HG03095 (cell line): Measurements from ENCODE around the gene FNDC11.
"Not testable (repeated sequence)": the region's sequence is repeated elsewhere in the genome, so short reads cannot be mapped to it uniquely, and the experiment has no call there.

Source experiments
- ATAC-seq: cut with Tn5 transposase; IDR thresholded peaks from one replicate; pipeline ENCODE4 v1.9.1; 2021; ENCODE audit warnings: moderate library complexity; ENCODE audit not compliant: unreplicated experiment

Gene FNDC11, protein sequence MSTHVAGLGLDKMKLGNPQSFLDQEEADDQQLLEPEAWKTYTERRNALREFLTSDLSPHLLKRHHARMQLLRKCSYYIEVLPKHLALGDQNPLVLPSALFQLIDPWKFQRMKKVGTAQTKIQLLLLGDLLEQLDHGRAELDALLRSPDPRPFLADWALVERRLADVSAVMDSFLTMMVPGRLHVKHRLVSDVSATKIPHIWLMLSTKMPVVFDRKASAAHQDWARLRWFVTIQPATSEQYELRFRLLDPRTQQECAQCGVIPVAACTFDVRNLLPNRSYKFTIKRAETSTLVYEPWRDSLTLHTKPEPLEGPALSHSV

DNA sequence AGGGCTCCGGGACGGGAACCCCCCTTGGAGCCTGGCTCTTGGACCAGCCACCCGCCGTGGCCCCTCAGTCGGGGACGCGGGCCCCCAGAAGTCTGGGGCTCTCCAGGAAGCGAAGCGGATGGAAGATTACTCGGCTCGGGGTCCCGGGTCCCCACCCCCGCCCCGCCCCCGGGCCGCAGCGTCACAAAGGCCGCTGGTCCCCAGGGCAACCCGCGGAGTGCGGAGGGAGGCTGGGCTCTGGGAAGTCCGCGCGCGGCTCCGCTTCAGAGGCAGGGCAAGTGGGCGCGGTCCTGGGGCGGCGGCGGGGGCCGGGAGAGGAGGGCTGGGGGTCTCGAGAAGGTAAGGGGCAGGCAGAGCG, at the start of gene FNDC11:
Gene FNDC11 (plus strand): TSS at position 227 of the 358 bp plus-strand sequence. CDS start 1,505 bp downstream, outside the sequence.
- no peak for ATAC-seq

GRCh38 chr20:63504642-63505041, 49.3 kb upstream of the FNDC11 start:
- ATAC-seq = no peak

DNA sequence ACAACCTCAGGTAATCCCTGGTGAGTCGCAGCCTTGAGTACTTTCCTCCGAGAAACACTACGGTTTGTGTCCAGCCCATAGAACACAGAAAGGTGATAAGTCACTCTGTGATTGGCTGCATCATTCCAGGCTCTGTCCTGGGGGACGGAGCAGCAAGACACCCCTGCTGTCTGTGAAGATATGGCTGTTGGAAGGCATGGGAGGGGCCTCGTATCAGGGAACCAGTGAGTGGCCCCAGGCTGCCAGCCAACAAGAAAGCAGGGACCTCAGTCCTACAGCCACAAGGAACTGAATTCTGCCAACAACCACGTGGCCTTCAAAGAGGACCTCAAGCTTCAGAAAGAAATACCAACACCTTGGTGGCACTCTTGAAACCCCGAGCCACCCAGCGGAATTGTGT, 48.7 kb upstream of the FNDC11 start:
- ATAC-seq = no peak

- no peak for ATAC-seq
These were observed 48.2 kb upstream of the FNDC11 start for GRCh38 chr20:63505723-63506122.

GRCh38 chr20:63507083-63507743, 46.7 kb upstream of the FNDC11 start:
- no peak for ATAC-seq

DNA sequence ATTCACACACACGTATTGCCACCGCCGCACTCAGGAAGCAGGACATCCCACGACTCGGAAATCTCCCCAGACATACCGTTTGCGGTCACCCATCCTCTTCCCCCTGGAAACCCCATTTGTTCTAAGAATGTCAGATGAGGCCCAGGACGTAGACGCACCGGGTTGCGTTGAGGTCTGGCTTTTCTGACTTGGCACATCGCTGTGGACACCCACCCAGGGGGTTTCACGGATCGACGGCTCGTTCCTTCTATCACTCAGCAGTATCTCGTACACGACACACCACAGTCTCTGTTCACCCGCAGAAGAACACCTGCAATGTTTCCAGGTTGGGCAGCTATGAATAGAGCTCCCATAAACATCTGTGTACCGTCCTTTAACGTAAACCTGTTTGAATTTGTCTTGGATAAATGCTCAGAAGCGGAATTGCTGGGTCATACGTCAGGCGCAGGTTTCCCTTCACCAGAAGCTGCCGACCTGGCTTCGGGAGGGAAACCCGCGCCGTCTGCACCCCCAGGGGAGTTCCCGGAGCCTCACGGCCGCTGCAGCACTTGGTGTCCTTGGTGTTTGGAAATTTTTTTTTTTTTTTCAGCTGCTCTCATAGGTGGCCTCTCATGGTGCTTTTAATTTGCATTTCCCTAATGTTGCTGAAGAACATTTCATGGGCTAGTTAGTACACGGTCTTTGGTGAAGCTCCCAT, 45.7 kb upstream of the FNDC11 start:
- ATAC-seq = no peak

- ATAC-seq = no peak
These were observed 44.8 kb upstream of the FNDC11 start for GRCh38 chr20:63509088-63509564.

- no peak for ATAC-seq
These were observed 40.8 kb upstream of the FNDC11 start for GRCh38 chr20:63513207-63513606.

- not testable (repeated sequence) for ATAC-seq
These were observed 39.4 kb upstream of the FNDC11 start for GRCh38 chr20:63514520-63514919.

GRCh38 chr20:63517376-63518309, 36.3 kb upstream of the FNDC11 start:
- no peak for ATAC-seq

DNA sequence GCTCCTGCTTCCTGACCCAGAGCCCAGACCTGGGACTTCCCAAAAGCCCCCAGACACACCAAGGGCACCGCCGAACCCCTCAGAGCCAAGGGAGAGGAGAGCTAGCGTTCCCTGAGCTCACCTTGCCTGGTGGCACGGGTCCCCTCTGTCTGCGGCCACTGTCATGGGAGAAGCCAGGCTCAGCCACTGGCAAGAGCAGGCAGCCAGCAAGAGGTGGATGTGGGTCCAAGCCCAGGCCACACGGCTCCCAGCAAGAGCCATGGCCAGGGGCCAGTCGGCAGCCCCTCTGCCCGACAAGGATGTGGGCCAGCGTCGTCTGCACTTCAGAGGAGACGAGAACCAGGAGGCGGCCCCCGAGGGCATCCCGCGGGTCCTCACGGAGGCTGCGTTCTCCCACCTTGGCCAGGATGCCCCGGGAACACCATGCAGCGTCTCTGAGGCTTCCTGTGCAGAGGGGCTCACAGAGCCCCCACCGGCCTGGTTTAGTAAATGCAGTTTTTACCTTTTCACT, 35.6 kb upstream of the FNDC11 start:
- no peak for ATAC-seq

DNA sequence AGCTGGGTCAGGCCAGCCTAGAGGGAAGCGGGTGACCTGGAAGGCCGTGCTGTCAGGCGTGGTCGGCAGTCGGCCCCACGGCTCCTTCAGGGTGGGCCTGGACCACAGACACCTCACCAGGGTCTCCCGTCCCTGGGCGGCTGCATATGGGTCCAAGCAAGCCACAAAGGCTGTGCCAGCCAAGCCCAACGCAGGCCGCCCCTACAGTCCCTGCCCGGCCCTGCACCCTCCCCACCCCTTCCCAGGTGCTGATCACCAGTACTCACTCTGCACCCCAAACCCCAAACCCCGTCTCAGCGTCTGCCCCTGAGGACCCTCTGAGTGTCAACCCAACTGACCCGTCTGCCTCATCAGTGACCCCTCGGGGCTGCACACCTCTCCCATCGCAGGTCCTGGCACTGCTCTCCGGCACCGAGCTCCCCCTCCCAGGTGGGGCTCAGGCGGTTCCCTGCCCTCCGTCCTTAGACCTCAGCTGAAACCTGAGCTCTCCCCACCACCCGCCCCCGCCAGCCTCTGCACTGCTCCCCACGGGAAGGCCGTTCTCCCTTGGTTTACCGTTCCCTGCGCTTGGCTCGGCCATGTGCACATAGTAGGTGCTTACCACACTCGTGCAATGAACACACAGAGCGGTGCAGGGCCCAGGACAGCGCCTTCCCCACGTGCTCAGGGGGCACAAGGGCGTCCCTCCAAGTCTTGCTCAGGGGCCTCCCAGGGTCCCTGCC, 34.9 kb upstream of the FNDC11 start:
- no peak for ATAC-seq

GRCh38 chr20:63519668-63520503, 34.1 kb upstream of the FNDC11 start:
- ATAC-seq = peak; percentile 34

GRCh38 chr20:63520504-63520933, 33.4 kb upstream of the FNDC11 start, which contains the start of gene PPDPF:
TSS of gene PPDPF (plus strand) at chr20:63520765. CDS start at chr20:63521309, 544 bp downstream.
- ATAC-seq = peak; percentile 60

GRCh38 chr20:63520934-63521601, 32.9 kb upstream of the FNDC11 start:
- ATAC-seq = peak; percentile 40

- ATAC-seq = no peak
These were observed 32.4 kb upstream of the FNDC11 start for GRCh38 chr20:63521602-63522001.

- no peak for ATAC-seq
These were observed 31.7 kb upstream of the FNDC11 start for GRCh38 chr20:63522091-63522868.
